Raji (cell line): ENCODE measurements around the gene HOXA11.

Source experiments
- POLR2A ChIP-seq: IDR thresholded peaks from 2 replicates; pipeline ENCODE4 v1.6.1; 2011; ENCODE audit warnings: low read depth, low read length, control low read depth; ENCODE audit not compliant: insufficient read depth

Gene HOXA11

GRCh38 chr7:27185013-27185853 lies at the start of gene HOXA11:
TSS of gene HOXA11 (minus strand) at chr7:27185232. CDS start at chr7:27185144, 88 bp downstream.
- no peak for TF ChIP-seq POLR2A

GRCh38 chr7:27229448-27229847 lies 44.4 kb upstream of the HOXA11 start:
- TF ChIP-seq POLR2A, result no peak

- no peak for TF ChIP-seq POLR2A
Observed at GRCh38 chr7:27224983-27225934, 40.2 kb upstream of the HOXA11 start.

GRCh38 chr7:27223941-27224575 lies 39.0 kb upstream of the HOXA11 start:
- TF ChIP-seq POLR2A, result no peak

- TF ChIP-seq POLR2A, result no peak
Observed at GRCh38 chr7:27221201-27221797, 36.3 kb upstream of the HOXA11 start.

- no peak for TF ChIP-seq POLR2A
Observed at GRCh38 chr7:27220440-27220955, 35.5 kb upstream of the HOXA11 start.

GRCh38 chr7:27219821-27220220 lies 34.8 kb upstream of the HOXA11 start:
- no peak for TF ChIP-seq POLR2A

GRCh38 chr7:27217951-27218350 lies 32.9 kb upstream of the HOXA11 start:
- no peak for TF ChIP-seq POLR2A

- no peak for TF ChIP-seq POLR2A
Observed at GRCh38 chr7:27215356-27215755, 30.3 kb upstream of the HOXA11 start.

- no peak for TF ChIP-seq POLR2A
Observed at GRCh38 chr7:27214239-27214950, 29.4 kb upstream of the HOXA11 start.

GRCh38 chr7:27213433-27214238 lies 28.6 kb upstream of the HOXA11 start:
- TF ChIP-seq POLR2A, result no peak

GRCh38 chr7:27212497-27213432 lies 27.7 kb upstream of the HOXA11 start:
- no peak for TF ChIP-seq POLR2A
